Kidney tubule cell (primary cell): ENCODE data around the gene DNPH1.

Experiments used
- DNase-seq: peaks from one replicate; pipeline ENCODE4 v3.0.0-alpha.2; 2018; ENCODE audit warnings: low spot score

The DNPH1 gene

GRCh38 chr6:43181621-43181941 is 47.7 kb downstream of the DNPH1 start:
- no peak for DNase-seq

GRCh38 chr6:43180985-43181384 is 48.3 kb downstream of the DNPH1 start:
- DNase-seq: peak; percentile 14

DNA sequence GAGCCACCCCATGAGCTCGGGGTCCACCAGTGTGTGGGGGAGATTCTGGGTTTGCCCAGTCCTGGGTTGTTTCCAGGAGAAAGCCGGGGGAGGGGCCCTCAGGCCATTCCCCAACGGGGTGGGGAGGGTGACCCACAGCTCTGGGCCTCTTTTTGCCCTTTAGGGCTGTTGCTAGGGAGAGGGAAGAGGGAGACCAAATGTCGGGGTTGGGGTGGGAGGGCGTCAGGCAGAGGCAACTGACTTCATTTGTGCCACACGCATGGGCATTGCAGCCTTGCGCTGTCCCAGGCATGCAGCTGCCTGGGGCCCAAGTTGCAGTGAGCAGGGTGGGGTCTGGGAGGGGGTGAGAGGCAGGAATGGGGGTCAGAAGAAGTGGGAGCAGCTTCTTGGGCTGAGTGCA is 49.2 kb downstream of the DNPH1 start:
- DNase-seq: no peak

GRCh38 chr6:43178951-43179830 is 50.1 kb downstream of the DNPH1 start:
- no peak for DNase-seq

GRCh38 chr6:43178150-43178549 is 51.1 kb downstream of the DNPH1 start:
- DNase-seq: no peak

DNA sequence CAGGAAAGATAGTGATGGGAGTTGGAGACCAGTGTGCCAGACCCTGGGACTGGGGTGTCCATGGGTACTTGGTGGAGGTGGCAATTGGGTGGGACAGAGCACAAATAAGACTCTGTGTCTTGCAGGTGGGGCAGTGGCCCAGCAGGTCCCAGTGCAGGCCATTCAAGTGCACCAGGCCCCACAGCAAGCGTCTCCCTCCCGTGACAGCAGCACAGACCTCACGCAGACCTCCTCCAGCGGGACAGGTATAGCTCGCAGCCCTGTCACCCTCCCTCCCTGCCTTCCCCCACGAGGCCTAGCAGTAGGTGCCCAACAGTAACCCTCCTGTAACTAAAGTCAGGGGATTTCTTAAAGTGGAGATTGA is 52.9 kb downstream of the DNPH1 start:
- DNase-seq: no peak

DNA sequence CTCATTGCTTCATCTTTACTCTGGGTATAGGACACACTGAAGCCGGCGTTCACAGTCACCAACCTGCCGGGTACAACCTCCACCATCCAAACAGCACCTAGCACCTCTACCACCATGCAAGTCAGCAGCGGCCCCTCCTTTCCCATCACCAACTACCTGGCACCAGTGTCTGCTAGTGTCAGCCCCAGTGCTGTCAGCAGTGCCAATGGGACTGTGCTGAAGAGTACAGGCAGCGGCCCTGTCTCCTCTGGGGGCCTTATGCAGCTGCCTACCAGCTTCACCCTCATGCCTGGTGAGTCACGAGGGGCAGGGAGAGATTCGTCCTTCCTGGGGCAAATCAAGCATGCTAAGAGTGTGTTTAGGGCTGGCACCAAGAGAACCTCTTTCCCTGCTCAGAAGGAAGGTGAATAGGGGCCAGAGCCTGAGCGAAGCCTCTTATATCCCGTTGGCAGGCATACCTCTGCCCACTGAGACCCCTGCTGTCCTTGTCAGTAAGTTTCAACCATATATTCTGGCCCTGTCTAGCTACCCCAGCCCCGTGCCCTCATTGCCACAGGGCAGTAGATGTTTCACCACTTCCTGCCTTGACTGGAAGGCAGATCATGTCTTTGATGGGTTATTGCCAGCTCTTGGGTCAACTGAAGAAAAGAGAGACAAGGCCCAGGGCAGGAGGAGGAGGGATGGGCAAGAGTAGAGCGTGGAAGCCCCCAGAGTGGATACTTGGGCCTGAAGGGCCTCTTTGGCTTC is 53.4 kb downstream of the DNPH1 start:
- peak; percentile 23 for DNase-seq
